ENCODE measurements around the gene MLLT10. TPM values are rescaled to one million over a fixed set of nuclear protein-coding genes. Genes with fewer than 3 reads are reported as not detected.

The MLLT10 gene
- total RNA-seq (26.9 TPM), polyA plus RNA-seq (ENCODE audit: insufficient read depth in 1 of 8, insufficient read length in 8 of 8, low replicate concordance in 1 of 8) (10 to 100 TPM; 20.7 to 30.6 (median 25.4) TPM)
- long read RNA-seq, donor 1, partial matches to known transcripts: 0 of 1 reads
- long read RNA-seq, donor 1, other reads (novel, unspliced or antisense): 0 of 1 reads
- long read RNA-seq, donor 2, partial matches to known transcripts: 0 of 1 reads
- long read RNA-seq, donor 2, other reads (novel, unspliced or antisense): 0 of 1 reads
- long read RNA-seq, donor 3: 0 reads
- long read RNA-seq, donor 4, partial matches to known transcripts: 0 of 1 reads
- long read RNA-seq, donor 4, other reads (novel, unspliced or antisense): 0 of 1 reads
- long read RNA-seq, donor 5, partial matches to known transcripts: 0 of 4 reads
- long read RNA-seq, donor 5, other reads (novel, unspliced or antisense): 0 of 4 reads
- long read RNA-seq, donor 6, partial matches to known transcripts: 7 of 8 reads
- long read RNA-seq, donor 6, other reads (novel, unspliced or antisense): 0 of 8 reads
- long read RNA-seq, donor 7, partial matches to known transcripts: 0 of 3 reads
- long read RNA-seq, donor 7, other reads (novel, unspliced or antisense): 0 of 3 reads
- long read RNA-seq, donor 8, partial matches to known transcripts: 5 of 5 reads
- long read RNA-seq, donor 8, other reads (novel, unspliced or antisense): 0 of 5 reads
- long read RNA-seq, donor 9, partial matches to known transcripts: 0 of 2 reads
- long read RNA-seq, donor 9, other reads (novel, unspliced or antisense): 0 of 2 reads
- long read RNA-seq, donor 10, partial matches to known transcripts: 6 of 7 reads
- long read RNA-seq, donor 10, other reads (novel, unspliced or antisense): 0 of 7 reads
- long read RNA-seq, donor 11, partial matches to known transcripts: 0 of 1 reads
- long read RNA-seq, donor 11, other reads (novel, unspliced or antisense): 0 of 1 reads

- H3K27me3 ChIP-seq (ENCODE audit: control insufficient read depth, insufficient read depth, low read length): no peaks in the 10 kb centered on the region
- H3K4me1 ChIP-seq (ENCODE audit: control insufficient read depth, insufficient read depth, low read length): peaks cover 6% of the 10 kb centered on the region
- DNase-seq: peak; percentile 99
Measured at GRCh38 chr10:21533467-21534279, at the start of gene MLLT10. Gene MLLT10, plus strand, starts transcription at chr10:21534232. Its CDS starts 413 bp downstream, at chr10:21534645.

GRCh38 chr10:21487416-21488180, 46.4 kb upstream of the MLLT10 start:
- Histone ChIP-seq H3K27me3 (ENCODE audit: control insufficient read depth, insufficient read depth, low read length) (no peaks in the 10 kb centered on the region), H3K36me3 (ENCODE audit: control insufficient read depth, insufficient read depth, low read length) (no peaks in the 10 kb centered on the region), H3K4me1 (ENCODE audit: control insufficient read depth, insufficient read depth, low read length) (peaks cover 5% of the 10 kb centered on the region), H3K4me3 (ENCODE audit: low read length) (no peak overlapping the region), H3K9me3 (replicated peaks; ENCODE audit: control insufficient read depth, low read depth, low read length) (no peaks in the 10 kb centered on the region), H3K27ac (ENCODE audit: low read length) (peak overlapping the region; percentile 4)
- DNase-seq: no peak
- 100% methylated on average over 2 of the region's 10 CpGs for WGBS (ENCODE audit: insufficient coverage)

More at GRCh38 chr10:21533467-21534279, at the start of gene MLLT10:
- Histone ChIP-seq H3K9me3 (replicated peaks; ENCODE audit: control insufficient read depth, low read depth, low read length) (no peaks in the 10 kb centered on the region), H3K36me3 (ENCODE audit: control insufficient read depth, insufficient read depth, low read length) (peaks cover 9% of the 10 kb centered on the region), H3K4me3 (ENCODE audit: low read length) (peak within 1 kb of the TSS; percentile 65), H3K27ac (ENCODE audit: low read length) (peak within 1 kb of the TSS; percentile 94)
- WGBS (ENCODE audit: insufficient coverage): under 1% methylated on average over 60 of the region's 74 CpGs

DNA sequence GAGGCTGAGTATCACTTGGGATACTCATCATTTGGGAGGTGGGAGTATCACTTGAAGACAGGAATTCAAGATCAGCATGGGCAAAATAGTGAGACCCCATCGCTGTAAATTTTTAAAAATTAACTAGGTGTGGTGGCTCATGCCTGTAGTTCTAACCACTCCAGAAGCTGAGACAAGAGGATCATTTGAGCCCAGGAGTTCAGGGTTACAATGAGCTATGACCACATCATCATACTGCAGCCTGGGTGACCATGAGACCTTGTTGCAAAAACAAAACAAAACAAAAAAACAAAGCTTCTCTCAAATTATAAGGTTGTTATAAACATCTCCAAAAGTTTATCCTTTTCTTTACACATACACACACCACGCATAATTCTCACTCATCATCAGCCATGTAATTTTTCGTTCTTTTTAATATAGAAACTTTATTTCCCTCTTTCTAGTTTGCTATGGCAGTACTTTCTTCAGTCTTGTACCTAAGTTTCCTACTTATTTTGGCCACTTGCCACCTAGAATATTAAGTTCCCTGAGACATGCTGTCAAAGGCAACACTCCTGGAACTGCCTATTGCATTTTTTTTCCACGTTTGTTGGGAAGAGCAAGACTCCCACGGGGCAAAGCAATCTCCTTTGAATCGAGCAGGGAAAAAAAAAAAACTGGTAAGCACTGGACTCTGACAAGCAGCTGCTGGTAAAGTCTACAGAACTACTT, 45.6 kb upstream of the MLLT10 start:
- WGBS (ENCODE audit: insufficient coverage): no CpG with 5 or more reads among the region's 6 CpGs
- peak; percentile 88 for DNase-seq
- no peaks in the 10 kb centered on the region for H3K9me3 ChIP-seq (replicated peaks; ENCODE audit: control insufficient read depth, low read depth, low read length)
- no peaks in the 10 kb centered on the region for H3K36me3 ChIP-seq (ENCODE audit: control insufficient read depth, insufficient read depth, low read length)
- peak overlapping the region; percentile 1 for H3K27ac ChIP-seq (ENCODE audit: low read length)
- H3K4me1 ChIP-seq (ENCODE audit: control insufficient read depth, insufficient read depth, low read length): peaks cover 5% of the 10 kb centered on the region
- H3K27me3 ChIP-seq (ENCODE audit: control insufficient read depth, insufficient read depth, low read length): no peaks in the 10 kb centered on the region
- no peak overlapping the region for H3K4me3 ChIP-seq (ENCODE audit: low read length)

DNA sequence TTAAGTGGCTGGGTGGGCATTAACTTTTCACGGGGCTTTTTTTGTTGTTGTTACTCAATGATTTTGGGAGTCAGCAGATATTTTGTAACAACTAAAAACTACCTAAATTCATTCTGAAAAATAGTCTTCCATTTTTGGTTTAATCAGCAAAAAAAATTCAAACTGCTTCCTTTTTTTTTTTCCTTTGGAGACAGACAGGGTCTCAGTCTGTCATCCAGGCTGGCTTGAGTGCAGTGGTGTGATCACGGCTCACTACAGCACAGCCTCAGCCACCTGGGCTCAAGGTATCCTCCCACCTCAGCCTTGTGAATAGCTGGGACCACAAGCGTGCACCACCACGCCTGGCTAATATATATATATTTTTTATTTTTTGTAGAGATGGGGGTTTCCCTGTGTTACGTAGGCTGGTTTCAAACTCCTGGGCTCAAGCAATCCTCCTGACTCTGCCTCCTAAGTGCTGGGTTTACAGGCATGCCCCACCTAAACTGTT, 45.0 kb upstream of the MLLT10 start:
- H3K27me3 ChIP-seq (ENCODE audit: control insufficient read depth, insufficient read depth, low read length): no peaks in the 10 kb centered on the region
- H3K4me1 ChIP-seq (ENCODE audit: control insufficient read depth, insufficient read depth, low read length): peaks cover 5% of the 10 kb centered on the region
- DNase-seq: no peak
- H3K4me3 ChIP-seq (ENCODE audit: low read length): no peak overlapping the region
- H3K27ac ChIP-seq (ENCODE audit: low read length): peak overlapping the region; percentile 1
- no peaks in the 10 kb centered on the region for H3K36me3 ChIP-seq (ENCODE audit: control insufficient read depth, insufficient read depth, low read length)
- H3K9me3 ChIP-seq (replicated peaks; ENCODE audit: control insufficient read depth, low read depth, low read length): no peaks in the 10 kb centered on the region
- no CpG with 5 or more reads among the region's 5 CpGs for WGBS (ENCODE audit: insufficient coverage)

GRCh38 chr10:21490028-21490710, 43.9 kb upstream of the MLLT10 start:
- H3K27me3 ChIP-seq (ENCODE audit: control insufficient read depth, insufficient read depth, low read length): no peaks in the 10 kb centered on the region
- DNase-seq: peak; percentile 85
- no peaks in the 10 kb centered on the region for H3K36me3 ChIP-seq (ENCODE audit: control insufficient read depth, insufficient read depth, low read length)
- no CpG with 5 or more reads among the region's 4 CpGs for WGBS (ENCODE audit: insufficient coverage)
- H3K4me3 ChIP-seq (ENCODE audit: low read length): no peak overlapping the region
- H3K27ac ChIP-seq (ENCODE audit: low read length): peak overlapping the region; percentile 7
- no peaks in the 10 kb centered on the region for H3K9me3 ChIP-seq (replicated peaks; ENCODE audit: control insufficient read depth, low read depth, low read length)
- peaks cover 10% of the 10 kb centered on the region for H3K4me1 ChIP-seq (ENCODE audit: control insufficient read depth, insufficient read depth, low read length)

DNA sequence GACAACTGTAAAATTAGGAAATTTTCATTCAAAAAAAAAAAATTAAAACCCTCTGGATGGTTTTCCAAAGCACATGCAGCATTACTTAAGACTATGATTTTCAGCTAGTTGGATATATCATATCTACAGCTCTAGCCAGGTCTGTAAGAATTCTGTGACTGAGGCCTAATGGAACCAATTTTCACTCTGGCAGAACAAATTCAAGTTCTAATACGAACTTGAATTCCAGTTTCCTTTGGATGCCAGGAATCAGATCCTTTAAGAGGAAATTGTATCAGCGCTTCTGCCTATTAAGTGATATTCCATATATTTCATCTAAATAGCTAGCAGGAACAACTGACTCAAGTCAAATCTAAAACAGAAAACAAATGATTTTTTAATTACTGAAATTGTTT, 43.3 kb upstream of the MLLT10 start:
- Histone ChIP-seq H3K4me1 (ENCODE audit: control insufficient read depth, insufficient read depth, low read length) (peaks cover 11% of the 10 kb centered on the region), H3K9me3 (replicated peaks; ENCODE audit: control insufficient read depth, low read depth, low read length) (no peaks in the 10 kb centered on the region), H3K36me3 (ENCODE audit: control insufficient read depth, insufficient read depth, low read length) (no peaks in the 10 kb centered on the region), H3K27ac (ENCODE audit: low read length) (no peak overlapping the region), H3K27me3 (ENCODE audit: control insufficient read depth, insufficient read depth, low read length) (no peaks in the 10 kb centered on the region), H3K4me3 (ENCODE audit: low read length) (no peak overlapping the region)
- WGBS (ENCODE audit: insufficient coverage): no CpG with 5 or more reads among the region's 2 CpGs
- DNase-seq: peak; percentile 94

GRCh38 chr10:21492421-21492820, 41.6 kb upstream of the MLLT10 start:
- Histone ChIP-seq H3K27ac (ENCODE audit: low read length) (peak overlapping the region; percentile 15), H3K4me1 (ENCODE audit: control insufficient read depth, insufficient read depth, low read length) (peaks cover 11% of the 10 kb centered on the region), H3K36me3 (ENCODE audit: control insufficient read depth, insufficient read depth, low read length) (no peaks in the 10 kb centered on the region), H3K27me3 (ENCODE audit: control insufficient read depth, insufficient read depth, low read length) (peaks cover 2% of the 10 kb centered on the region), H3K9me3 (replicated peaks; ENCODE audit: control insufficient read depth, low read depth, low read length) (no peaks in the 10 kb centered on the region), H3K4me3 (ENCODE audit: low read length) (no peak overlapping the region)
- no CpG with 5 or more reads among the region's 3 CpGs for WGBS (ENCODE audit: insufficient coverage)
- peak; percentile 81 for DNase-seq

- peaks cover 2% of the 10 kb centered on the region for H3K27me3 ChIP-seq (ENCODE audit: control insufficient read depth, insufficient read depth, low read length)
- peaks cover 9% of the 10 kb centered on the region for H3K4me1 ChIP-seq (ENCODE audit: control insufficient read depth, insufficient read depth, low read length)
- DNase-seq: no peak
- WGBS (ENCODE audit: insufficient coverage): 54% methylated on average over 3 of the region's 9 CpGs
- H3K36me3 ChIP-seq (ENCODE audit: control insufficient read depth, insufficient read depth, low read length): no peaks in the 10 kb centered on the region
- H3K4me3 ChIP-seq (ENCODE audit: low read length): peak overlapping the region; percentile 89
- H3K27ac ChIP-seq (ENCODE audit: low read length): peak overlapping the region; percentile 89
- no peaks in the 10 kb centered on the region for H3K9me3 ChIP-seq (replicated peaks; ENCODE audit: control insufficient read depth, low read depth, low read length)
Measured at GRCh38 chr10:21493784-21494183, 40.2 kb upstream of the MLLT10 start.
